NCI-H1694 treated with DMSO at 0.1 percent for 48 hours (cell line): ENCODE measurements around the gene SRI.

Experiments used
- DNase-seq: peaks from one replicate; lab custom pipeline; 2025; lab: John Stamatoyannopoulos, UW

SRI gene

DNA sequence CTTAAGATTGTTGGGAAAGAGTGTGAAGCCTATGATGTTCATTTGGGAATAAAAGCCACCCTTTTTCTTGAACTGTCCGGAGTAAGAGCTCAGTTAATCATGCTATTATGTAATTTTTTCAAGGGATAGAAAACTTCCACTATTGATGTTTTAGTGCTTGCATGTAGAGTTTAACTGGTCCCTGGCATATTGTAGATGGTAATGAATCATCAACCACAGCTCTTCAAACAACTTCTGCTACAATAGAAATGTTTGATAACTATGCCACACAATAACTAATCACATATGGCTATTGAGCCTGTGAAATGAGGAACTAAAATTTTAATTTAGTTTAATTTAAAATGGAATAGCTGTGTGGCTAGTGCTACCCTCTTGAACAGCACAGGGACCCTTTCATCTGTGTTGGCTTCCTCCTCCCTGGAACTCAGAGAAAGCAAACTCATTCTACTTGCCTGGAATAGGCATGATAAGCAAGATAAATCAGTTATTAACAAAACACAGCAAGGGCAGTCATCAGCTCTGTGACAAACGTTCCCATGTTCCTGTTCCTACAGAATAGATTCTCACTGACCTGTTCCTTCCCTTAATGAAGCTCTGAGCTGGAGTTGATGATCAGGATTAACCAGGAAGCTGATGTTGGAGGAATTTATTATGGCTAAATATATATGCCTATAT, 4.9 kb upstream of the SRI start:
- no peak for DNase-seq

DNA sequence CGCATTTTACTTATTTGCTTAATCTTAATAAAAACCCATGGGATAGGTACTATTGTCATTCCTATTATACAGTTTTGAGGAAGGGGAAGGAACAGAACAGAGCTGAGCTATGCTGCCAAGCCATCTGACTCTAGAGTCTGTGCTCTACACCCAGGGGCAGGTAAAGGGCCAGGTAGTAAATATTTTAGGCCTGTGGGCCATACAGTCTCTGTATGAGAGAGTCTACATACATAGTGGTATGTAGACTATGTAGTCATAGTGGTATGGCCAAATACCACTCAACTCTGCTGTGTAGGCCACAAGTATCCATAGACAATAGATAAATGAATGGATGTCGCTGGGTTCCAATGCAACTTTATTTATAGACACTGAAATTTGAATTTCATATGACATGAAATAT, 3.4 kb upstream of the SRI start:
- no peak for DNase-seq

DNA sequence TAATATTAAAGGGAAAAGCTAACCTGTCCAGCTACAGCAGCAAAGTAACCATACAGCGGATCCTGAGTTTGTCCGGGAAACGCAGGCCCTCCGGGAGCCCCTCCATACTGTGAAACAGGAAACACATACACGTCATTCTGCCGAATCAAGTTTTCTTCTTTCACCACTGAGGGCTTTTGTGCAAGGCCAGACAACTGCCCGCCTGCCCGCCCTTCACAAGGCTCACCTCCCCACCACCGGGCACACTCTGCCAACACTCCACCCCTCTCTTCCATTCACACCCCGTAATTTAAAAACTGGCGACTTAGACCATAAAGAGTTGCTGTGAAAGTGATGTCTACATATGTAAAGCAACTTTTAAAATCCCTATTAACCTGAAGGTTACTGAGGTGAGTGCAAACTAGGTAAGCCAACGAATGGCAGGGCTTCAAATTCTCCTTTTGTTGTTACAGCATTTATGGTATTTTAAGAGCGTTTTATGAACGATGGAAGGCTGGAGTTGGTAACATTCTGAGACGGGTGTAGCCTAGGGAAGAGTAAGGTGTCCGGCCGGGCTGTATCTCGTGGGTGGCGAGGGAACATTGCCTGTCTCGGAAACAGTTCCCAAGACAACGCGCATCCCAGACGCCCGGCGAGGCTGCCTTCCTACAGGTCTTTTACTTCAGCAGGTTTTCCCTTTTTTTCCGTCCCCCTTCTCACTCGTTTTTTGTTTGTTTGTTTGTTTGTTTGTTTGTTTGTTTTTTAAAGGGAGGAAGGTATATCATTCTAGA, 817 bp downstream of the SRI start:
- DNase-seq: no peak

DNA sequence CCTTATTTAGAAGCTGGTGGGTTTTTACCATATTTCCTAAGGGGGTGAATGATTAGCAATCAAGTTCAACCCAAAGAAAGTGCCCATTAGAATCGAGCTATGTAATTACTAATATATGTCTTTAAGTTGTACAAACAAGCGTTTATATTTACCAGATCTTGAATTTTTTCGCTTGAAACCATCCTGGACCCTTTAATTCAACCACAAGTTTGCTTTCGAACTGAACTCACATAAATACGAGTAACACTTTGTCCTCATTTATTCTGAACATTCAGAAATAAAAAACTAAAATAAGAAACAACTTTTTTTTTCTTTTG, 1.5 kb downstream of the SRI start:
- no peak for DNase-seq

DNA sequence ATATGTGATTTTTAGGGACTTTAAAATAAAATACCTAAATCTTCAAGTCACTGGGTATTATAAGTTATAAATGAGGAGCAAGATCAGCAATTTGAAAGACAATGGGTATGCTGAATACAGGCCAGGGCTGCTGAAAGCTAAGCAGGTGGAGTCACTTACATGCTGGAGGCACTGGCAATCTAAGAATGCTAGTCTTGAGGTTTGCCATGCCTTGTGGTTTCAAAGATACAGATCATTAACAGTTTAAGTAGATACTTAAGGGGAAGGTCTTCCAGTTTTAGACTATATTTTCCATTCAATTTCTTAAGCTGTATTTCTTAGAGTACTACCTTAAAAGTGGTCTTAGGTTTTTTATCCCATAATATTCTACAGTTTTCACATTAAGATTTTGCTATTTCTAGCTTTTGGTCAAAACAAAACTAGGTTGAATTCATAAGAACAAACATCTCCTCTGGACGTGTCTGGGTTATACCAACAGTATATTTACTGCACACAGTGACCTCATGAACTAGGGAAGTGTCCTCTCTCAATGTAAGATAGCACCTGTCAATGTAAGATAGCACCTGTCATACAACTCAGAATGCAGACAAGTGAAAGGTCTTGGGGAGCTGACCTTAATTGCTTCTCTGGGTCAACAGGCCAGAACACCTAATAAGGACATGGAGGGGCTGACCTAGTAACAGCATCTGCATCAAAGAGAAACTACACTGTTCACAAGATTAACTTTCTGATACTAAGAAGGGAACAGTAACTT, 2.0 kb downstream of the SRI start:
- no peak for DNase-seq

DNA sequence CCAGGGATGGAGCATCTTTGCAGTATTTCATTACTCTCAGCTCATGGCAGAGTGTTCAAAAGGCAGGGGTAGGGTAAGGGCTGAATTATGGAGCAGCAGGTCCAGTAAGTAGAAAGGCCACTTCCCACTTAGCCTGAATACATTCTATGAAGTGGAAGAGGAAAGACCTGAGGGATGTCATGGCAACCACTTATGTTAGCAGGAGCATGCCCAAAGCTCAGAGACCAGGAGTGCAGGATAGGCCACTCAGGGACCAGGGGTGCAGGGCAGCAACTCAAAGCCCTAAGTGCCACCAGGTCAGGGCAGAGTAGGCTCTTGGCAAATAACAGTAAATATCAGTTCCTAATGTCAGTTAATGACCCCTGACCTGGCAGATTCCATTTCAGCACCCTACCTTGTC, 3.6 kb downstream of the SRI start:
- no peak for DNase-seq

DNA sequence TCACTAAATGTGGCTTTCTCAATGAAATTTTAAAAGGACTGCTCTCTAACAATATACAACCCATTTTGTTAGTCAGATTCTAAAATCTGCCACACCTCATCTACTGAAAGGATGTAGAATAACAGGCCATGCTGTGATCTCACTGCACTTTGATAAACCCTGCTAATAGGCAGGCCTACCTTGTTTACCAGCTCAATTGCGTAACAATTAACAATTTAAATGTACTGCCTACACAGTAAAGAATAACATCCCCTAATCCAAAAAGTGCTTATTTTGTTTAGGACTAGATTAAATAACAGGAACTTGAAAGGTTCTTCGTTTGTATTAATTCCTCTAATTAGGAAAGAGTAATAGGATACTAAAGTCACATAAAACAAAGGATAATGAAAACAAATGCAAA, 4.5 kb downstream of the SRI start:
- DNase-seq: no peak

DNA sequence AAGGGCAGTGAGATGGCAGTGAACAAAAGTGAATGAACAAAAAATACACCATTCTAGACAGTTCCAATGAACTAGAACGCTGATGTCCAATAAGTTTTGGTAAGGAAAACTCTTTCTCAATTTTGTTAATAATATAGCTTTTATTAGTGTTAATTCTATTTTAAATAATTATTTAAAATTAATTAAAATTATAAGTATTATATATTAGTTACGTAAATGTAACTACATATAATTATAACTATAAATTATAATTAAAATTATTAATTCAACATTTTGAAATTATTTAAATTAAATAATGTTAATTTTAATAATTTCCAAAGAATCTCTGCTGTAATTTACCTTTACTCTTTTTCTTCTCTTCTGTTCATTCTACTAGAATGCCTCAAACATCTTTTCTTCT, 5.4 kb downstream of the SRI start:
- no peak for DNase-seq

DNA sequence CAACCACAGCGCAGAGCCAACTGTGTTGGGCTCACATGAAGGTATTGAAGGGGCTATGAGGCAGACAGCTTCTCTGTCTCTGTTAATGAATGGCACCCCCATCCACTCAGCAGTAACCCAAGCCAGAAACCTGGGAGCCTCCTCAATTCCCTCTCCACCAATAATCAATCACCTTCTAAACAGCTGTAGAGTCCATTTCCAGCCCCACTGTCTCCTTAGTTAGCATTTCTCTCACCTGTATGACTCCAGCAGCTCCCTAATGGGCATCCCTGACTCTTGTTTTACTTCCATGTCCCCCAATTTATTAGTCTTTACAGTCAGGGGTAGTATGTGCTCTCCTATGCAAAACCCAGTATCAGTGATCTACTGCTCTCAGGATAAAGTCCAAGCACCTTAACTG, 6.9 kb downstream of the SRI start:
- DNase-seq: no peak

DNA sequence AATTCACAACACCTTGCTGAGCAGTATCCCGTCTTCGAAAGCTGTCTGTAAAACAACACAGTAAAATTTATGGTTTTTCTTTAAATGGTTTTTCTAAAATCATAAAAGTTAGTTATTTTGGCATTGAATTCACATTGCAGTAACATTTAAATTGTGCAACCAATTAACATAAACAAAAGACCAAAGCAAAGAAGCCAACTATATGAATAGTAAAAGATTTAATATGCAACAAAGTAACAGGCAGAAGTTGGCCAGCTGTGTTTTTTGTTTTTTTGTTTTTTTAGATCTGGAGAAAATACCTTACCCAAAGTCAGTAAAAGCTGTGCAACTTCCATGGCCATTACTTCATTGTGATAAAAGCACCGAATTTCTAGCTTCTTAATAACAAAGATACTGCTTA, 11.3 kb downstream of the SRI start:
- no peak for DNase-seq

DNA sequence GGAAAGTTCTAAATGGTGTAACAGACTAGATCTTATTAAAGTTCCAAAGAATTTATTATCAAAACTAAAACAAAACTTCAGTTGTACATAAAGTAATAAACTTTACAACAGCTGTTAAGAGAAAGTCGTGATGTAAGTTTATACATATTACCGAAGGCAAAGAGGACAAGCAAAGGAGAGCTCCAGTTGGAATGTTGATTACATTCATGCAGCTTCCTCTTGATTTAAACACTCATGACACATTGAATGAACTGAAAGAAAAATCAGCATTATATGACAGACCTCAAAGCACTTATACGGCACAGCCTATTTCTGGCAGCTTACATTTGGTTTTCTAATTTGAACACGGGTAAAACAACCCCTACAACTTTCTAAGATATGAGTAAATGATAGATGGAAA, 13.6 kb downstream of the SRI start:
- DNase-seq: no peak

DNA sequence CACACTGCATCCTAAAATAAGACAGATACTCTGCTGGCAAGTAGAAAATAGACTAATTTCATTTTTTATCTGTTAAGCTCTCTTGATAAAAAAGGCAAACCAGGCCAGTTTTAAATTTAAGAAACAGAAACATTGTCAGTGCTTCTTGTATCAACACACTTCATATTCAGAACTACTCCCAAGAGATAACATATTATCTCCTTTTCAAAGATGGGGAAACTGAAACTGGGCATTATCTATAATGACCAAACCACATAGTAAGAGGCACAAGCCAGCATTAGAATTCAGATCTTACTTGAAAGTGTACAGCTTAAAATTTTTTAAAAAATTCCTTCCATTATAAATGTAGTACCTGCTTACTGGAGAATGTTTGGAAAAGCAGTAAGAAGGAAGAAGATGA, 14.7 kb downstream of the SRI start:
- no peak for DNase-seq

DNA sequence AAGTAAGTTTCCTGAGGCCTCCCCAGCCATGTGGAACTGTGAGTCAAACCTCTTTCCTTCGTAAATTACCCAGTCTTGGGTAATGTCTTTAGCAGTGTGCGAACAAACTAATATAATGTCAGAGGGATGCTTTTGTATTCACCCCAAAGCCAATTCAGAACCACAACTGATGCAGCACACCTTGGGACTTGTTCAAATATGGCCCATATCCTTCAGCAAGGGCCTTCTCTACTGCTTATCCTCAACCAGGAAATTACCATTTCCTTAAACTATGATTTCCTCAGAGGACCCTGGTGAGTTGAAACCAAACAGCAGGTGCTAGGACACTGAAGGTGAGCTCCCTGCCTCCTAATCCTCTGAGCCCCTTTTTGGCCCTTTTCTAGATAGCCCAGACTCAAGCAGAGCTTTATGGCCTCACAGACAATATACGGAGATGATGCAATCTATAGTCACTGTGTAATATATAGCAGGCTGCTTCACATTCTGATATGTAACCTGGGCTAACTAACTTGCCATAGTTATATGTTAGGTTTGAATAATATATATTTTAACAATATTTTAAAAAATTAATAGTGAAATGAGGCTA, 15.2 kb downstream of the SRI start:
- DNase-seq: no peak

DNA sequence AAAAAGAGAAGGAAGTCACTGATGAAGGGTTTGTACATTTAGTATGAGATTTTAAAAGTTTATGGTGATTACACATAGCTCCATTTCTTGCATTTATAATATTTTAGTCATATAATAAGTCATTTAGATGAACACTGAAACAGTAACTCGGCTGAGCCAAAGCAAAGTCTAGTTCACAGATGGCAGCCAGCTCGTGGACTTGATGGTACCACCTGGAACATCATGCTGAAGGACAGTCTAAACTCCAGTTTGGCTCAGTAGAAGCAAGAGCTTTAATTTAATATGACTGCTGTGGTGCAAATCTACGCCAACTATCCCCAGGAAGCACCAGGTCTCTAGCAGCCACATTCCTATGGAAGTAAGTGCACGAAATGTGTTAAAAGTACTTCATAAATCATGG, 16.4 kb downstream of the SRI start:
- DNase-seq: peak; percentile 33

DNA sequence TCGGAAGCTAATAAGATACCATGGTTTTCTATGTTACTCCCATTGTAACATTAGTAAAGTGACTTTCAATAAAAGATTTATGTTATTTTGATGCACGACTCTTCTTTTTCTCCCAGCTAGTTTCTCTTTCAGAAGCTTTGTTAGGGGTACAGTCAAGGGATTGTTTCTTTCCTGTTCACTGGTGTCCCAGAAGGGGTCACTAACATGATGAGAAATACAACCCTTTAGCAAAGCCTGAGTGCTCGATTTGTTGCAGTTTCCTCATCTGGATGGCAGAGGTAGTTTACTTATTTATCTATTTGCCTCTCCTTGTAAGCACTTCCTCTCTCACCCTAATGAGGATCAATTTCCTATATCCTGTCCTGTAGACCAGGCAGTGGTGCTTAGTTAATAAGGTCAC, 17.0 kb downstream of the SRI start:
- DNase-seq: no peak

DNA sequence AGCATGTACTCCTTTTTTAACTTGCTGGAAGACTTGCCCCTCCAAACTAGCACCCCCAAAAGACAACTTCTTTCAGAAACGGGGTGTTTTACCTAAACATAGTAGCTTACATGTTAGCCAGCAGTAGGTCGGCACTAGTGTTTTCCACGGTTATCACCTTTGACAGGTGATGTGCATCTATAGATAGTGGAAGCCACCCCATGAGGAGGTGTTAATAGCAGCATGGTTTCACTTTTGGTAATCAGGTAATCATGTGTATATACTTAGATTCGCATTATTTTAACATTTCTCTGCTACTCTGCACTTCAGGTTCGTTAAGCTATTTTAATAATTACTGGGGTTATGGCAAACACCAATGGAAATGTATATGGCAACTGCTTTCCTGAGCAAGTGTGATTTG, 17.6 kb downstream of the SRI start:
- DNase-seq: no peak

DNA sequence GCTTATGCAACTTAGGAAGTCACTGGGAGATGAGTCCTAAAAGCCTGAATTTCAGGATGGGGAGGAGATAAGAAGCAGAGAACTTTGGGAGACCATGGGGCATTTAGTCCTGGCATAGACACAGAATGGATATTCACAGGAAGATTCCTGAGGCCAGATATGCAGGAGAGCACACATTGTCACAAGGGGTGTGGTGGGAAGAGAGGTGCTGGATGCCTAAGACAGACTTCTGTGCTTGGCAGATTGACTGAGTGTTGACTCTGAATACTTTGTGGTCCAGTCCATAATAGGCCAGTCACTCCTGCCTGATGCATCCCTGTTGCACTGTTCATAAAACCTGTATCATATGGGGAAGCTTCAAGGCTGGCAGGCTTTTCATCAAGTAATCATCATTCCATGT, 18.5 kb downstream of the SRI start:
- no peak for DNase-seq

DNA sequence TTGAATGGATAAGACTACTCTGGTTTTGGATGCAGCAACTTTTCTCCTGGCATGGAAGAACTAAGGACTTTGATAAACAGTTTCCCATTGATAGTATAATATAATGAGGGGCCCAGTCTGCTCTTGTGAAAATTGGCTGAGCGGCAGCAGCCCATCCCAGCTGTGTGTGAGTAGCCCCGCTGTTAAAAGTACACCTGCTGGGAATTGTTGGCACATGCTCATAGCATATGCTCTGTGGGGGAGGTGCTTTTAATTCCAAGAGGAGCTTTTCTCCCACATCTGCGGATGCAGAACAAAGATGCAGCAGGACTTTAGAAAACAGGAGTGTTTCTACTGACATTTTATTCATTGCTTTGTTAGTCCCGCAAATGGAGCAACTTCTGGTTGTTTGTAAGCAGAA, 19.0 kb downstream of the SRI start:
- DNase-seq: peak; percentile 78

DNA sequence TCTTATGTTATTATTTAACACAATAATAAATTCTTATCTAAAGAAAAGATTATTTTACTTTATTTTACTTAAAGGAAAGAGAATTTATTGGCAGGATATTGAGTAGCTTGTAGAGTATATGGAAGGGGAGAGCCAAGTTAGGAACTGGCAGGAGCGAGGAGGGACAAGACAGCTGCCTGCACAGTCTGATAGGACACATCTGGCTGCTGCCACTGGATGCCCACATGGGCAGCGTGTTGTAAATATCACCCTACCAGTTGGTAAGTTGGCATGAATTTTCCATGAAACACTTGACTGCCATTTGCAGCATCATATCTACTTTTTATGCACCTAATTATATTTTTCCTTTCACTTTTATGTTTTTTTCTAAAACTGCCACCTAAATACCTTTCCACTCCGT, 19.6 kb downstream of the SRI start:
- DNase-seq: no peak

DNA sequence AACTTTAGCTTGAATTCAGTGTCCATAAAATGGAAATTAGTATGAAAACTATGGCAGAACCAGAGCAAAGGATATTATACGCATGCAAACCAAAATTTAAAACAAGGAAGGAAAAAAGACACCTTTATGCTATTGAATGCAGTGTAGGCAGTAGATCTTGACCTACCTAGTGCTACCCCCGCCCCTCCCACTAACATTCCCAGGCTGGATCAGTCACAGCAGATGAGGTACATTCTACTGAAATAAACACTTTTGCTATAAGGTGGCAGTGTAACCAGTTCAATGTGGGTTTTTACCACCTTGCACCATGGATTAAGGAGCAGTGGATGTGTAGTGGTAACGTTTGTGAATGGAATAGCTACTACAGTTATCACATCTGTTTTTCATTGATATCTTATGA, 27.9 kb downstream of the SRI start:
- no peak for DNase-seq

DNA sequence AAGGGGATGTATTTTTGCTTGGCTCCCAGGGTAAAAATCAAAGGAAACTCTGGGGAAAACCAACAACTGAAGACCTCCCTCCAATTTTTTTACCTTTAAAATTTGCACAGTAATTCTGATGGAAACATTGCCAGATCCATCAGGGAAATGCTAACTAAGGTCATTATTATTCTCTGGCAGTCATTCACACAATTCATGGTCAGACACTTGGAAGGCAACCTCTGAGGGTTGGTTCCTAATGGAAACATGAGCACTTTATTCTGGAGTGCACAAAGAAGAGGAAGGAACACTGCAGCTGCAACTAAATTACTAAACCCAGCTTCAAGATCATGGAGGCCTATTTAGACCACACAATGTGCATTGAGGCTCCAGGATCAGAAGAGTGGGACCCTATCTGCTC, 34.2 kb downstream of the SRI start:
- no peak for DNase-seq

DNA sequence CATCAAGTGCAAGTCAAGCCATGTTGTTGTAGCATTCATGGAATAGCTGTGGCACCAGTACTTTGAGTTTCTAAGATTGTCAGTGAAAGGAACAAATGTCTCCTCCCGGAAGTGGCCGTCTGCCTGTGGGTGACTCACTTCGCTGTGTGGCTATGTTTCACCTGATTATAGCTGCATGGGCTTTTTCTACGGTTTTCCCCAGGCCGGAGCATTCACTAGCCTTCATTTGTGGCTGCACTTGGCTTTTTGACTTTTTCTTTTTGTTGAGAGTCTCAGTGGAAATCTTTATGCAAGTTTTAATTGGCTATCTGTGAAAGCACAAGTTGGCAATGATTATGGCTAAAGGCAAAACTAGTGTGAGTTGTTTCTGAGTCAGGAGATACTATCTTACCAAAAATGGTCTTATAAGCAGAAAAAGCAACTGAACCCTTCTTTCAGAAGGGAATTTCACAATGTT, 35.0 kb downstream of the SRI start:
- no peak for DNase-seq

DNA sequence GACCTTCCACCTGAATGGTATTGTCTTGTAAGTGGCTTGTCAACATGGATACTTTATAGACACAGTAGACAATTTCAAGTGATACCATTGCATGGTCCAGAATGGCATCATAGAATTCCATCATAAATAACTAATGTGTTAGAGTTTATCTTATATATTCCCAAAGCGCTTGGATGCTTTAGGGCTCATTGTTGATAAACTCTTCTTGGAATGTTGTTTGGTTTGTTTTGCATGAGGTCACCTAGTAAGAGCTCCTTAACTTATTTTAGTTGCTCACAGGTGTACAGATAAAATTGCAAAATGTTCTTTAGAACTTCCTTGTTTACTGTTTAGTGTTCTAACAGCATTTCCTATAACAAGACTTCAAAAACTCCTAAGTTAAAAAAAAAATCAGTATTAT, 36.8 kb downstream of the SRI start:
- DNase-seq: no peak
